Measurements from ENCODE around the gene ABLIM1. TPM values are rescaled to one million over a fixed set of nuclear protein-coding genes. Genes with fewer than 3 reads are reported as not detected.

Gene ABLIM1
- total RNA-seq, 2 experiments from 2014 or later, result 14.8 to 54.9 TPM

- no peaks in the 10 kb centered on the region for H3K9me3 Mint-ChIP-seq (ENCODE audit: low read depth)
- no peaks in the 10 kb centered on the region for H3K27me3 Mint-ChIP-seq
- H3K4me1 Mint-ChIP-seq, result peaks cover 68% of the 10 kb centered on the region
- no peak for ATAC-seq
- DNase-seq, result no peak
- no peak overlapping the region for H3K4me3 Mint-ChIP-seq
- CTCF ChIA-PET, result interaction anchor here (1.0 to 8.8 kb wide), 6 partner anchors 20 to 277 kb away, joined by 4 to 93 read pairs (median 8); partner anchors contain the start of gene FHIP2A
- peaks cover 1% of the 10 kb centered on the region for H3K36me3 Mint-ChIP-seq
- no peak overlapping the region for H3K27ac Mint-ChIP-seq
Observed at GRCh38 chr10:114545819-114546218, 112.3 kb downstream of the ABLIM1 start.

GRCh38 chr10:114545071-114545470 is 113.0 kb downstream of the ABLIM1 start:
- CTCF ChIA-PET, result interaction anchor here (0.8 to 8.8 kb wide), 11 partner anchors 9 to 332 kb away, joined by 3 to 93 read pairs (median 4); partner anchors contain the start of gene FHIP2A
- ATAC-seq, result no peak
- H3K4me3 Mint-ChIP-seq, result no peak overlapping the region

GRCh38 chr10:114544045-114544659 is 113.9 kb downstream of the ABLIM1 start:
- Mint-ChIP-seq H3K4me3 (peak overlapping the region; percentile 68), H3K4me1 (peaks cover 82% of the 10 kb centered on the region), H3K27ac (peak overlapping the region; percentile 100), H3K27me3 (no peaks in the 10 kb centered on the region), H3K36me3 (peaks cover 1% of the 10 kb centered on the region), H3K9me3 (ENCODE audit: low read depth) (no peaks in the 10 kb centered on the region)
- DNase-seq, result peak; percentile 95
- CTCF ChIA-PET, result interaction anchor here (0.7 to 8.8 kb wide), 10 partner anchors 10 to 333 kb away, joined by 3 to 93 read pairs (median 4); partner anchors contain the start of gene FHIP2A
- ATAC-seq, result peak; percentile 69

More at GRCh38 chr10:114545071-114545470, 113.0 kb downstream of the ABLIM1 start:
- DNase-seq, result no peak
- Mint-ChIP-seq H3K36me3 (peaks cover 1% of the 10 kb centered on the region), H3K4me1 (peaks cover 72% of the 10 kb centered on the region), H3K9me3 (ENCODE audit: low read depth) (no peaks in the 10 kb centered on the region), H3K27me3 (no peaks in the 10 kb centered on the region), H3K27ac (peak overlapping the region; percentile 100)

- H3K4me1 Mint-ChIP-seq, result peaks cover 84% of the 10 kb centered on the region
- no peak for DNase-seq
- H3K9me3 Mint-ChIP-seq (ENCODE audit: low read depth), result no peaks in the 10 kb centered on the region
- peak overlapping the region; percentile 68 for H3K4me3 Mint-ChIP-seq
- H3K36me3 Mint-ChIP-seq, result peaks cover 1% of the 10 kb centered on the region
- H3K27me3 Mint-ChIP-seq, result no peaks in the 10 kb centered on the region
- ATAC-seq, result no peak
- H3K27ac Mint-ChIP-seq, result peak overlapping the region; percentile 100
- CTCF ChIA-PET, result interaction anchor here (0.9 to 8.8 kb wide), 8 partner anchors 11 to 334 kb away, joined by 3 to 93 read pairs (median 21); no protein-coding TSS in a partner anchor
Observed at GRCh38 chr10:114543456-114543855, 114.6 kb downstream of the ABLIM1 start.

GRCh38 chr10:114542373-114542772 is 115.7 kb downstream of the ABLIM1 start:
- H3K27me3 Mint-ChIP-seq, result no peaks in the 10 kb centered on the region
- CTCF ChIA-PET, result interaction anchor here (0.7 to 7.7 kb wide), 7 partner anchors 11 to 239 kb away, joined by 3 to 80 read pairs (median 10); no protein-coding TSS in a partner anchor
- H3K36me3 Mint-ChIP-seq, result peaks cover 3% of the 10 kb centered on the region
- ATAC-seq (no peak), DNase-seq (no peak)
- peak overlapping the region; percentile 40 for H3K4me3 Mint-ChIP-seq
- H3K4me1 Mint-ChIP-seq, result peaks cover 86% of the 10 kb centered on the region
- H3K27ac Mint-ChIP-seq, result peak overlapping the region; percentile 100
- H3K9me3 Mint-ChIP-seq (ENCODE audit: low read depth), result no peaks in the 10 kb centered on the region

GRCh38 chr10:114541797-114542160 is 116.3 kb downstream of the ABLIM1 start:
- CTCF ChIA-PET, result interaction anchor here (0.8 to 7.7 kb wide), 11 partner anchors 9 to 280 kb away, joined by 3 to 80 read pairs (median 4); partner anchors contain the start of gene FHIP2A

GRCh38 chr10:114541081-114541796 is 116.8 kb downstream of the ABLIM1 start:
- ATAC-seq (peak; percentile 84), DNase-seq (peak; percentile 92)
- Mint-ChIP-seq H3K9me3 (ENCODE audit: low read depth) (no peaks in the 10 kb centered on the region), H3K4me1 (peaks cover 82% of the 10 kb centered on the region), H3K36me3 (peaks cover 8% of the 10 kb centered on the region), H3K27ac (peak overlapping the region; percentile 100), H3K27me3 (no peaks in the 10 kb centered on the region), H3K4me3 (peak overlapping the region; percentile 40)
- CTCF ChIA-PET, result interaction anchor here (0.8 to 7.7 kb wide), 11 partner anchors 8 to 281 kb away, joined by 3 to 80 read pairs (median 4); partner anchors contain the start of gene FHIP2A

More at GRCh38 chr10:114541797-114542160, 116.3 kb downstream of the ABLIM1 start:
- ATAC-seq, result no peak
- peak overlapping the region; percentile 40 for H3K4me3 Mint-ChIP-seq
- H3K27me3 Mint-ChIP-seq, result no peaks in the 10 kb centered on the region
- H3K9me3 Mint-ChIP-seq (ENCODE audit: low read depth), result no peaks in the 10 kb centered on the region
- peaks cover 82% of the 10 kb centered on the region for H3K4me1 Mint-ChIP-seq
- DNase-seq, result no peak
- peak overlapping the region; percentile 100 for H3K27ac Mint-ChIP-seq
- peaks cover 5% of the 10 kb centered on the region for H3K36me3 Mint-ChIP-seq

- Mint-ChIP-seq H3K9me3 (ENCODE audit: low read depth) (no peaks in the 10 kb centered on the region), H3K27ac (peak overlapping the region; percentile 100), H3K27me3 (no peaks in the 10 kb centered on the region), H3K4me1 (peaks cover 81% of the 10 kb centered on the region), H3K36me3 (peaks cover 8% of the 10 kb centered on the region), H3K4me3 (peak overlapping the region; percentile 1)
- CTCF ChIA-PET, result interaction anchor here (1.7 to 7.7 kb wide), 5 partner anchors 9 to 282 kb away, joined by 10 to 80 read pairs (median 34); partner anchors contain the start of gene FHIP2A
- DNase-seq (no peak), ATAC-seq (no peak)
Observed at GRCh38 chr10:114540236-114540635, 117.8 kb downstream of the ABLIM1 start.

GRCh38 chr10:114539623-114540022 is 118.5 kb downstream of the ABLIM1 start:
- Mint-ChIP-seq H3K4me3 (no peak overlapping the region), H3K4me1 (peaks cover 77% of the 10 kb centered on the region), H3K27me3 (no peaks in the 10 kb centered on the region), H3K9me3 (ENCODE audit: low read depth) (no peaks in the 10 kb centered on the region), H3K27ac (peak overlapping the region; percentile 100), H3K36me3 (peaks cover 8% of the 10 kb centered on the region)
- DNase-seq (no peak), ATAC-seq (no peak)
- CTCF ChIA-PET, result interaction anchor here (5.0 to 7.7 kb wide), 3 partner anchors 15 to 236 kb away, joined by 34 to 80 read pairs (median 47); no protein-coding TSS in a partner anchor

GRCh38 chr10:114538181-114538906 is 119.7 kb downstream of the ABLIM1 start:
- ATAC-seq (no peak), DNase-seq (peak; percentile 76)
- Mint-ChIP-seq H3K4me3 (peak overlapping the region; percentile 51), H3K27me3 (no peaks in the 10 kb centered on the region), H3K4me1 (peaks cover 64% of the 10 kb centered on the region), H3K27ac (peak overlapping the region; percentile 100), H3K9me3 (ENCODE audit: low read depth) (no peaks in the 10 kb centered on the region), H3K36me3 (peaks cover 8% of the 10 kb centered on the region)
- CTCF ChIA-PET, result interaction anchor here (1.6 to 5.2 kb wide), 3 partner anchors 13 to 67 kb away, joined by 3 to 80 read pairs (median 47); no protein-coding TSS in a partner anchor

- Mint-ChIP-seq H3K27me3 (no peaks in the 10 kb centered on the region), H3K9me3 (ENCODE audit: low read depth) (no peaks in the 10 kb centered on the region), H3K4me3 (no peak overlapping the region), H3K36me3 (peaks cover 8% of the 10 kb centered on the region), H3K4me1 (peaks cover 58% of the 10 kb centered on the region), H3K27ac (no peak overlapping the region)
- ATAC-seq, result no peak
- CTCF ChIA-PET, result interaction anchor here (1.6 kb wide), 1 partner anchor 66 kb away, joined by 3 read pairs; no protein-coding TSS in a partner anchor
- DNase-seq, result no peak
Observed at GRCh38 chr10:114537736-114538135, 120.3 kb downstream of the ABLIM1 start.

- H3K4me3 Mint-ChIP-seq, result no peak overlapping the region
- peaks cover 26% of the 10 kb centered on the region for H3K4me1 Mint-ChIP-seq
- ATAC-seq, result no peak
- DNase-seq, result no peak
- no peak overlapping the region for H3K27ac Mint-ChIP-seq
- H3K9me3 Mint-ChIP-seq (ENCODE audit: low read depth), result no peaks in the 10 kb centered on the region
- no peaks in the 10 kb centered on the region for H3K27me3 Mint-ChIP-seq
- CTCF ChIA-PET, result interaction anchor here (1.5 kb wide), 1 partner anchor 63 kb away, joined by 4 read pairs; no protein-coding TSS in a partner anchor
- H3K36me3 Mint-ChIP-seq, result peaks cover 6% of the 10 kb centered on the region
Observed at GRCh38 chr10:114534571-114534981, 123.5 kb downstream of the ABLIM1 start.

Data from activated CD8-positive, alpha-beta memory T cell treated with anti-CD3 and anti-CD28 coated beads, Interleukin-2, amount 10 ng/mL, durations not matched to agents 7 days and 5 days (primary cell).